HPDE6-E6E7 (cell line): ENCODE results near the gene TENM4.

Experiments used
- DNase-seq: peaks from one replicate; pipeline ENCODE4 v3.0.0; 2011; ENCODE audit warnings: missing footprints; ENCODE audit errors: extremely low spot score

TENM4 gene

DNA sequence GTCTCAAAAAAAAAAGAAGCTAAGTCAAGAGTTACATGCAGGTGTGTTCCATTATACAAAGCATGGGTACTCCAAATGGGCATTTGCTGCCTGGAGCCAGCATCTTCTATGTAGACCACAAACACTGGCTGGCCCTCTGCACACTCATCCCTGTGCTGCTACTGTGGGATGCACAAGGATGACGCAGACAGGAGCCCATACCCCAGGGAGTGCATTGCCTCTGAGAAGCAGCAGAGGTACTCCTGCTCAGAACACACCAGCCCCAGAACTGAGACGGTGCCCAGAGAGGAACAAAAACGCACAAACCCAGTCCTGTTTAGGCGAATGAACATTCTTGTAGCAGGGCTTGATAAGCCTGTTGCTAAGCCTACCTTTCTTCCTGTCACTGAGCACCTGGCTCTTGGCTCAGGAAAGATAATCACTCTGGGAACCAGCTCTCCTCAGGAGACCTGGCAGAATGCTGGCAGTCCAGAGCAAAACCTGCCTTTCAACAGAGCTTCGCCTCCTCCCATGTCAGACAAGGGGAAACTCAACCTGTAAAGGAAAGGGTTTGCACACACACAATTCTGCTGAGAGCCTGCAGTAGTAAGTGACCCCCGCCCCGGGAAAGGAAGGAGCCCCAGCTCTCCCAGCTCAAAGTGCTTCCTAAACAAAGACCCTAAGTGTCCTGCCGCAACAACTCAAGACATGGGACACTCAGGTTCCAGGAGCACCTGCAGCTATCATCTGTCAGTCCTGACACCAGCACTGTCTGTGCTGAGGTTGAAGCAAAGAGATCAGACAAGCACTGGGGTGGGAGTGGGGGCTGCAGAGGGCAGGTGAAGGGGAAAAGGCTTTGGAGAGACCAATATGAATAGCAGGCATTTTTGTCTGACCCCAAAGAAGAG lies 145.7 kb downstream of the TENM4 start:
- no peak for DNase-seq

DNA sequence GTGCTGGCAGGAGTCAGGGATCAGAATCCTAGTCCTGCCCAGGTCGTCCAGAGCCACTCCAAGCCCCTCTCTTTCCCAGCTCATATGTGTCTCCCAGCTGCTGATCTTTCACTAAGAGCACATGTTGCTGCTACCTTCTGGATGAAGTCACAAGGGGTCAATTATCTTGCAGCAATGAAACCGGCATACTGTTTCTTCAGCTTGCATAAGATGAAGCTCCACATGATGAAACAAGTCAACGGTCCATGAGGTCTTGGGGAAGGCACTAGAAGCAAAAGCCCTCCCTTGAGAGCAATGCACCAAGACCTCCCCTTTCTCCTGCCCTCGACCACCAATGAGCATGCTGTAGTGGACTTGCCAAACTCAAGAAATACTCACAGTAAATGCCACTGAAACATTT lies 148.9 kb downstream of the TENM4 start:
- no peak for DNase-seq

DNA sequence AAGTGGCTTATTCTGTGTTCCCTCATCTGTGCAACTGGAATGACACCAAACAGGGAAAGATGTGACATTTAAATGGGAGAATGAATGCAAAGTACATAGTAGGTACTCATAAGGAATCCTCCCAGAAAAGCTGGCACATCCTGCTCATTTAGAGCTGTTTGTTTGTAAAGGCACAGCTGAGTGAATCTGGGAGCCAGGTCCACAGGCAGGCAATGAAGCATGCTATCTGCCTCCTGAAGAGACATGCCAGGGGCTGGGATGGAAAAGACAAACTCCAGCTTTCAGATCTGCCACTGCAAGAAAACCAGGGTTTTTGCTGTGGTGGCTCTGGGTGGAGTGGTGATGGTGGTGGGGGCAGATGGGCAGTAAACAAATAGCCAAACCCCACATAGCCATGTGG lies 150.1 kb downstream of the TENM4 start:
- no peak for DNase-seq

DNA sequence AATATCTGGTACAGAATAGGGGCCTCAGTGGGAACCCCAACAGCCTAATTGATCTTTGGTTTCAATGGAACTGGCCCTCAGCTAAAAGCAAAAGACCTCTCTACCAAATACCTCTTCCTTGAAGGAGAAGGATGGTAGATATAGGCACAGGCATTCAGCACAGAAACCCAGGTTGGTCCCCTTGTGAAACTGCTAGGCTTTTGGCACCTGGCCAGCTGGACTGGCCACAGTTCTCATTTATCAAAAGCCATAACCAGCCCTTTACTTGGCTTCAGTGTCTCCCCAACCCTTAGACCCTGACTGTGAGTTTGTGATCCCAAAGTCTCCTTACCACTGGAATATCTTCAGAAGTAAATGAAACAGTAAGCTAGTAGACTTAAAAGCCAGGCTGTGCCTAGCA lies 152.9 kb downstream of the TENM4 start:
- no peak for DNase-seq

DNA sequence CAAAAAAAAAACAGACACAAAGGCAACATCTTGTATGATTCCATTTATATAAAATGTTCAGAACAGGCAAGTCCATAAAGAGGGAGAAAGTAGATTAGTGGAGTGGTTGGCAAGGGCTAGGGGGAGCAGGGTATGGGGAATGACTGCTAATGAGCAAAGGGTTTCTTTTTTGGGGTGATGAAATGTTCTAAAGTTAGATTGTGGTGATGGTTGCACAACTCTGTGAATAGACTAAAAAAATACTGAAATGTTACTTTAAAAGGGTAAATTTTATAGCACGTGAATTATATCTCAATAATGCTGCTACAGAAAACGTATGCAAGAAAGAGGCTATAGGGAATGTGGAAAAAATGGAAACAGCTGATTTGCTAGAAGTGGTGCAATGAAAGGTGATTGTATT lies 155.1 kb downstream of the TENM4 start:
- DNase-seq = no peak

DNA sequence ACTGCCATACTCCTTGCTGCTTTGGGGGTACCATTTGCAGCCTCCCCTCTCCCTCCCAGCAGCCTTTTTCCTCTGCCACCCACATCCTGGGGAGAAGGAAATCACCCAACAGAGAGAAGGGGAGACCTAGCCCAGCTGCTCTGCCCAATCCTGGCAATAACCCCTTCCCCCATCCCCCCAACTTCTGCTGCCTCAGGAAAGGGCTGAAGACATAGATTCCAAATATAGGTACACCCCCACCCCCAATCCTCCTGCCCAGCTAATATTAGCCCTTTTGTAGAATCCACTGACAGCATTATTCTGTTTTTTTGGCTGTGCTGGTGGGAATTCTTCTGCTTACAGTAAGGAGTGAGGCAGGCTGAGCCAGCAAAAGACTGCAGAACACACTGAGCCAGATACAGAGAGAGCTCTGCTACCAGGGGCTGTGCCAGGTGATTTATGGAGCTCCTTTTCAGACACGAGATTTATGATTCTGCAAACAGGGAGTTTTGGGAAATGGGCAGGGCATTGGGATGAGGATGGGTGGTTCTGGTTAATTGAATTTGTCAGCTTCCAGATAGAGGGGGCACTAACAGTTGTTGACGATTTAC lies 164.0 kb downstream of the TENM4 start:
- no peak for DNase-seq

DNA sequence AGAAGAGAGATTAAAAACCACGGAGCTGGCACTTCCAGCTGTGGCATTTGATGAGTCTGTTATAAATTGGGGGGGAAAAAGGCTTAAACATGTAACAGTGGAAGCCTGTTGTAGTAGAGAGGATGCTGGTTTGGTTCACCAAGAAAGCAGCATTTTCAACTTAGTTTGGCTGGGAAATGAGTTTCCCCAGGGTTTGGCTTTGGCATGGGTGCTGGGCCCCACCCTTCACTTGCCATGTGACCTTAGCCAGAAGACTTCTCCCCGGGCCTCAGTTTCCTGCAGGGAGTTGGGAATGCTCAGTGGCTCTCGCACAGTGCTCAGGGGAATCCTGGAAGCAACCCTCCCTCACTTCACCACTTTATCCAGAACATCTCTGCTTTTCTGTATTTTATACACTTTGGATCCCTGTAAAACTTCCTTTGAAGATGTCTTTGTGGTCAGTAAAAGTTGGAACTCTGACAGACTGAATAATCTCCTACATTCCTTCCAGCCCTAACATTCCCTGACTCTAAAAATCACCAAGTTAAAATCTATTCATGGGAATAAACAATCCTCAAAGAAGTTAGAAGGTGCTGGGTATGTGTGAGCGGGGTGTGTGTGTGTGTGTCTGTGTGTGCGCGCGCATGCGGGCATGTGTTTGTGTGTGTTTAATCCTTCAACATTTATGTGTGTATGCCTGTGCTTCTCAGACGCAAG lies 166.0 kb downstream of the TENM4 start:
- no peak for DNase-seq

DNA sequence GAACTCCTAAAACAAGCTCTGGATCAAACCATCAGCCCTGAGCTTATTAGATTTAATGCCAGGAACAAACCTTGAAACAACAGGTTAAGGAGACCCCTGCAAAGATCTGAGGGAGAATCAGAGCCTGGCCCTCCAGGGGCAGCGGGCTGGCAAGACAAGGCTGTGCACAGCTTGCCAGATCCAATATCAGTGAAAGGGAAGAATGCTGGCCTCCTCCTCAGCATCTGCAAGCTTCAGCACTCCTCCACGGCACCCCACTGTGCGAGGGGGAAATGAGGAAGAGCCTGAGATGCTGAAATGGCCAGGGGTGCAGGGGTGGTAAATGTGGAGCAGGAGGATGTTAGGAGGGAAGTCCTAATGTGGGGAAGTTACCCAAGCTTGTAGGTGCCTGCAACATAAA lies 167.0 kb downstream of the TENM4 start:
- no peak for DNase-seq

DNA sequence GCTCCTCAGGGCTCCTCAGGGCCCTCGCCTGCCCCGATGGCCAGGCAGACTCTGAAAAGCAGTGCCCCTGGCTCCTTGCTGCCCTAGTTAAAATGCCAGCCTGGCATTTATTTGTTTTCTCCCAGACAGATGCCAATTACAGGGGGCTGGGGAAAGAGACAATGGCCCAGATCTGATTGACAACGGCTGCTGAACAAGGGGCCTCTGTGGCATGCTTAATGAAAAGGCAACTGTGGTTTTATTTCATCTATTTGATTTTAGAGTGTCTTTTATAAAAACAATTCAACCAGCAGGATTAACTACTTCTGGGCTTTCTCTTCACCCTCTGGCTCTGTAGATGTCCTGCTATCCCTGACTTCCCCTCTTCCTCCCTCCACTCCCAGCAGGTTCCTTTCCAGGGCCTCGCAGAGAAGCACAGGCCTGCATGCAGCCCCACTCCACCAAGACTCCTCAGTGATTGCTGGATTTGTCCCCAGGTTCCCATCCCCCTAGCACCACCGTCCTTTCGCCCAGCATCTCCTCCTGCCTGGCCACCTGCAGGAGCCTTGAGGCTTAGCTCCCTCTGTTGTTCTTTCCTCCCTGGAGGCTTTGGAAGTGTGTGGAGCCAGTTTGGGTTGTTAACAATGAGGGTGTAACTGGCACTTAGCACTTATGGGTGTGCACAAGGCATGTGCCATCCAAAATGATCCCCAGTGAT lies 171.1 kb downstream of the TENM4 start:
- no peak for DNase-seq

DNA sequence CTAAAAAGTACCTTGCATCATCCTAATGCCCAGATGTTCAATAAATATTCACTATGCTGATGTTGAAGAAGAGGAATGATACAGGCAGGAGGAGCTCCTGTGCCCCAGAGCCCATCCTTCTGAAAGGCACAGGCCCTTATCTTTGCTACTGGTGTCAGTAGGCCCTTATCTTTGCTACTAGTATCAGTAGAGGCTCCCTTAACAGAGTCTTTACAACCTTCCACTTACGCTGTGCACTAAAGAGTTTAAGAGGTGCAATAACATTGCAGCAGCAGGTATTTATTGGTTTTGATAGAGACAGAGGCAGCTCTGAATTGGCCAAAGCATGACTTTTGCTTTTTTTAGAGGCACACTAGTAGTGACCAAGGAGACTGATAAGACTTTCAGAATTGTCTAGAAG lies 174.4 kb downstream of the TENM4 start:
- no peak for DNase-seq

DNA sequence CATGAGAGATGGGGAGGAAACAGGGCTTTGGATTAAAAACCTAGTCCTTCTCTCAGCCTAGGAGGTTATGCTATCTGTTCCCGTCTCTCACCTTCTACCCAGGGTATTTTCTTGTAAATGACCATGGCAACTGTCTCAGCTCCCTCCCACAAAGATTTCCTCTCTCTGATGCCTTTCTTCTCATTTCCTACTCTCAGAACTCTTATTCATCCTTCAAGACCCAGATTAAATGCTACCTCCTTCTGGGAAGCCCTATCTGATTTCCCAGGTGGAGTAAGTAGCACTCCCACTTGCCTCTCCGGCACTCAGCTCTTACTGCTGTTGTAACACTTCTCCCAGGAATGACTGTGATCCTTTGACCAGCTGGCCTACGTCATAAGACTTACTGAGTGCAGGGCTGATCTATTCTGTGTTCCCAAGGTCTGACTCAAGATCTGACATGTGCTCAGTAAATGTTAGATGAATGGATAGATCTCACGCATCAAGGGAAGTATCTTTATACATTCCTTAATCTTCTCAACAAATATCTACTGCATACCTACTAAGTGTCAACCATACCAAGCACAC lies 175.0 kb downstream of the TENM4 start:
- DNase-seq = no peak

DNA sequence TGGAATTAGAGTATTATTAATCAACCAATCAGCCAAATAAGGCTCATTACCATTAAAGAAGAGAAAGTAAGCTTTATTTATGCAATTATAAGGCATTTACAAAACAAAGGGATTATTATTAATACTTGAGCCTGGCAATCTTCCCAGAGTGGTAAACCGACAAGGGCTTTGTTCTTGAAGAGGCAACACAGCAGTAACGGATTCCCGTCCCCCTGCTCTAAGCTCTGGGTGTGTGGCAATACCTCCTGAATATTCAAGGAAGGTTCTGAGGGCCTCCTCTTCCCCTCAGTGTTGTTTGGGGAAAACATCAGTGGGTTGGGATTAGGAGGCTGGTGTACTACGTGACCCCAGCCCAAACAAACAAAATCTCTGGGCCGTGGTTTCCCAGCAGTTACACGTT lies 176.5 kb downstream of the TENM4 start:
- no peak for DNase-seq

DNA sequence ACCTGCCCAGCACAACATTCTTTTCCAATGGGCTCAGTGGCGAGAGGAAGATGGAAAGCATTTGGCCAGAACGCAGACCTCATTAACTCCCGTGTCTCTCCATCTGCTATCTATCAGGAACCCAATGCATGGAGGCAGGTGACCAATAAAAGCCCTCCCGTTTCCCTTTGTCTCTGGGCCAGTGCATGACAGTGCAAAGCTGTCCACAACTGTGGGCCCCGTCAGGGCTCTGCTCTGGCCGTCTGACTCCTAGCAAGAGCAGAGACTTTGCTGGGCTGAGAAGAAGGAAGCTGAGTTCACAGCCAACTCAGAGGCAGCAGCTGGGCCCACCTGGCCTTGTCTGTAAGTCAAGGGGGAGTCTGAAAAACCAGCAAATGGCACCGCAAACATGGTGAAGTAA lies 177.8 kb downstream of the TENM4 start:
- DNase-seq = no peak

DNA sequence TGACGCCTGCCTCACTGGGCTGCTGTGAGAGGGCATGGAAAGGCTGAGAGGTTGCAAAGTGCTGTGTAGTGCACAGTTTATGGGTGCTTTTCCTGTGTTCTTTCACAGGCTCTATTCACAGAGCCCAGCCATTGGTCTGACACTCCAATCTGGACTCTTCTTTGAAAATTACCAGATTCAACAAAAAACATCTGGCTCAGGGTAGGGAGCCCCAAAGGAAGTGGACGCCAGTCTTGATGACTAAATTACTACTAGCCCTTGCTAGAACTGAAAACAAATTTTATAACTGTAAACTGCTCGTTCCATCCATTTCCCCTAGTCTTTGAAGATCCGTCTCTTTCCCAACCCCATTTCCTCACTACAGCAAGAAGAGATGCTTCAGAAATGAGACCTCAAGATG lies 178.6 kb downstream of the TENM4 start:
- DNase-seq = no peak

DNA sequence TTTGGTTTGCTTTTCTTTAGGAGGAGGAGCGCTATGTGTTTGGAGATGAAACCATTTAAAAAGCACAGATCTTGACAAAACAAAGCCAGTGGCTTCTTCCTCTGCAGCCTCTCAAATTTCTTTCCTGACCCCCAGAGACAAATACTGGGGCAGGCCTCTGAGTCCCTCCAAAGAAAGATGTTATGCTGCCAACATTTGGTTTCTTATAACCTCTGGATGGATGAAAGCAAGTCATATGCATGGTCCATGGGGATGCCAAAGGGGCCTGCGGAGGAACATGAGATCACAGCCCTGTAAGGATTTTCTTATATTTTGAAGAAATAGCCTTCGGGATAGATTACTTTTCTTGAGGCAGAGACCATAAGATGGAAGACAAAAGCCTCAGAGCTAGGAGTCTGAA lies 179.1 kb downstream of the TENM4 start:
- no peak for DNase-seq

DNA sequence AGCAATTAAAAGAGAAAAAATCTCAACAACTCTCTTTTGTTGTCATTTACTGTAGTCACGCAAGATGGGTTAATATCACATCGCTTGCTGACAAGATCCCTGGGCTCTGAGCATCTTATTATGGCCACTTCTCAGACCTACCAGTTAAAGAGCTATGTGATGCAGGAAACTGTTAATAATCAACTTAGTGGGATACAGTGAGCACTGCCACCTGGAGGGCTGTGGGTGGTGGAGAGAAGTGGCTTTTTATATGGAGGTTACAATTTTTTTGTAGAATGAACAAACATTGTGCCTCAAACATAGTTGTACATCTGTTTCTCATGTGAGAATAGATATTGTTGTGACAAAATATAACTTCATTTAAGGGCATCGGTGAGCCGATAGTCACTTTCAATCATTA lies 181.0 kb downstream of the TENM4 start:
- DNase-seq = peak; percentile 33

DNA sequence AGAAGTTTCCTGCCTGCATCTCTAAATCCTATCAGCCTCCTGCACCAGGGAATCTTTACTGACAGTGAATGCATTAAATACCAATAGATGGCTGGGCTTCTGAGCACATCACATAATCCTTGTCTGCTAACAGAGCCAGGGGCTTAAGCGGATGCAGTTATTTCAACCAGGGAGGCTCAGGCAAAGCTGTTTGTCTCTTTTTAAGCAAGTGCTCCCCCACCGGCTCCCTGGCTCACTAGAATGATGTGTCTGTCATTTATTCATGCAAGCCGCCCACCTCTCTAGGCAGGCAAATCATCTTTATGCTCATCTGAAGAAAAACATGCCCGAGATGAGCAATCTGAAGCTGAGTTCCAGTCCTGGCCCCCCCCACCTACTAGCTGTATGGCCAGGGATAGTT lies 182.3 kb downstream of the TENM4 start:
- DNase-seq = no peak

DNA sequence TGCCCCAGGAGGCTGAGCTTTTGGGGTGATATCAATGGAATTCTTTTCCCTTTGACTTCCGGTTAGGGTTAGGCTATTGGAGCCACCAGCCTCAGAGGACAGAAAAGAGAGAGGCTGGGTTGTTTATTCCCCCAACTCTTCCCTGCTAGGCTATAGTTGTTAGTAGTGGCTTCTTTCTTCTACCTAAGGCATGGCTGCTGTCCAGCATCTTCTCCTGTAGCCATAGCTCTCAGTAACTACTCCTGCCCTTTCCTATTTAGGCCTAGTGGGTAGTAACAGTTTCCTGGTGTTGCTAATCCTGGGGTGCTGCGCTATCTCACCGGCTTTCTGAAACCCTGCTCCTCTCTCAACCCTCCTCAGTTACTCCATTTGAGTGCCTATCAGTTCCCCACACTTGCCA lies 184.9 kb downstream of the TENM4 start:
- DNase-seq = no peak

DNA sequence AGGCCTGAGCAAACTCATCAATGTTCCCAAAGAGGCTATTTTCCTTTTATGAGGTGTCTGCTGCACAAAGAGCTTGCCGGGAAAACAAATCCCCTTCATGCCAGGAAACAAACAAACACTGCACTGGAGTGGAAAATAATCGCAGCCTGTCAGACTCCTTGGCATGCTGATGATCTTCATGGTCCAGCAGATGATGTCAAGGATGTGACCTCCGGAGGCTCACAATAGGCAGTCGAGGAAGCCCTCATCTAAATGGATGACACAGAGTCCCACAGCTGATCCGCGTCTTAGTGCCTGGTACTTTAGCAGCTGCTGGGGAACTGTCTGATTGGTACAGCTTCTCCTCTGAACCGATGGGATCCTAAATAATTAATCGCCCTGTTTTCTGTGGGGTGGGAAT lies 187.6 kb downstream of the TENM4 start:
- DNase-seq = no peak

DNA sequence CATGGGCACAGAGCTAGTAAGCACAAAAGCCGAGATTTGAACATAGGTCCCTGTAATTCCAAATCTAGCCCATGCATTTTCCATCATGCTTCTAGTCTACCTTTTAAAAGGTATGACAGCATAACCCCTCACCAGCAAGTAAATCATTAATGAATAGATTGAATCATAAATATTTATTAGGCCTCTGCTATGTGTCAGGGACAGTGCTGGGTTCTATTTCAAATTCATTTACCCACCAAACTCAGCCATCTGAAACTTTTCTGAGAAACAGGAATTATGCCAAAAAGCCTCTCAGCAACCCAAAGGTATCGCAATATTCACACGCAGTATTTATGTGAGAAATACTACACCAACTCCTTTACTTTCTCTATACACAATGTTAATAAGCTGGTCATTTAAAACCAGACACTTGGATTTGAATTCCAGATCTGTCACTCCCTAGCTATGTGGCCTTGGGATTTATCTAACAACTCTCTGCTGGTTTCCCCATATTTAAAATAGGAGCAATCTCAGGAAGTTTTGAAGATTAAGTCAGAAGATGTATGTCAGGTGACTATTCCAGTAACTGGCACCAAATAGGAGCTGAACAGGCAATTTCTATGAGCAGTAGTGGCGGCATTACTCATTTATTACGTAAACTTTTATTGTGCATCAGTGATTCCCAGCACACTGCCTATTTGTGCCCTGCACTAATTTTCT lies 191.4 kb downstream of the TENM4 start:
- DNase-seq = no peak

DNA sequence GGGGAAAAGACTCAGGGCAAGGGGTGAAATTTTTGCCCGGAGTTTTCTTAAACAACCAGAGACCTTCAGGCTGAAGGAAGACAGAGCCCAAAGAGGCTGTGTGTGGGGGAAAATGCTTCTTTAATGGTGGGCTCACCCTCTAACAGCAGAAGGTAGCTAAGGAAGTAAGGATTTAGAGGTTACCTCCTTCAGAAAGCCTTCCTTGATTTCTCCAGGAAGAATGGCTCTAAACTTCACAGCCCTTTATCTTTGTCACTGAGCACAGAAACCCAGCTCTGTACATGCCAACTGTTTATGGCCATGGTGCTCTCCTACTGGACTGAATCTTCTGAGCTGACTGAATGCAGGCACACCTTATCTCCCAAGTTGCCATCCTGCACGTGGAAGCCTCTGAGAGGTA lies 196.0 kb downstream of the TENM4 start:
- DNase-seq = no peak
